ENCODE measurements around the gene LPAR3. TPM values are rescaled to one million over a fixed set of nuclear protein-coding genes. Genes with fewer than 3 reads are reported as not detected.

The LPAR3 gene
- total and polyA plus RNA-seq, 2 donors (not counting 1 experiment from before 2014, with no cell fraction given): 1.8 to 7.6 TPM

- H3K4me1 ChIP-seq (ENCODE audit: control insufficient read depth, extremely low read depth, insufficient read depth, low read length): no peaks in the 10 kb centered on the region
- no peak overlapping the region for H3K4me3 ChIP-seq (replicated peaks in 1 of 4; ENCODE audit: control extremely low read depth in 1 of 4, insufficient read depth in 1 of 4, low read depth in 3 of 4, low read length in 4 of 4)
- H3K36me3 ChIP-seq (ENCODE audit: control insufficient read depth, insufficient read depth, low read length): no peaks in the 10 kb centered on the region
- no peaks in the 10 kb centered on the region for H3K79me2 ChIP-seq (ENCODE audit: control insufficient read depth, insufficient read depth, low read length)
- no peaks in the 10 kb centered on the region for H3K9me3 ChIP-seq (ENCODE audit: control insufficient read depth, insufficient read depth, low read depth, low read length)
- H2AFZ ChIP-seq (ENCODE audit: low read length): no peak overlapping the region
- no peak for DNase-seq (ENCODE audit: low read depth in 2 of 2)
- H3K27me3 ChIP-seq (ENCODE audit: control insufficient read depth, insufficient read depth, low read length): no peaks in the 10 kb centered on the region
- H4K20me1 ChIP-seq (ENCODE audit: control insufficient read depth, extremely low read depth, insufficient read depth, low read length): no peaks in the 10 kb centered on the region
- H3K27ac ChIP-seq (ENCODE audit: insufficient read depth, low read length): no peak overlapping the region
- no peak for TF ChIP-seq EZH2 (IDR thresholded peaks at IDR 0.05; ENCODE audit: low read length, missing control alignments)
- TF ChIP-seq, protein P1, sequence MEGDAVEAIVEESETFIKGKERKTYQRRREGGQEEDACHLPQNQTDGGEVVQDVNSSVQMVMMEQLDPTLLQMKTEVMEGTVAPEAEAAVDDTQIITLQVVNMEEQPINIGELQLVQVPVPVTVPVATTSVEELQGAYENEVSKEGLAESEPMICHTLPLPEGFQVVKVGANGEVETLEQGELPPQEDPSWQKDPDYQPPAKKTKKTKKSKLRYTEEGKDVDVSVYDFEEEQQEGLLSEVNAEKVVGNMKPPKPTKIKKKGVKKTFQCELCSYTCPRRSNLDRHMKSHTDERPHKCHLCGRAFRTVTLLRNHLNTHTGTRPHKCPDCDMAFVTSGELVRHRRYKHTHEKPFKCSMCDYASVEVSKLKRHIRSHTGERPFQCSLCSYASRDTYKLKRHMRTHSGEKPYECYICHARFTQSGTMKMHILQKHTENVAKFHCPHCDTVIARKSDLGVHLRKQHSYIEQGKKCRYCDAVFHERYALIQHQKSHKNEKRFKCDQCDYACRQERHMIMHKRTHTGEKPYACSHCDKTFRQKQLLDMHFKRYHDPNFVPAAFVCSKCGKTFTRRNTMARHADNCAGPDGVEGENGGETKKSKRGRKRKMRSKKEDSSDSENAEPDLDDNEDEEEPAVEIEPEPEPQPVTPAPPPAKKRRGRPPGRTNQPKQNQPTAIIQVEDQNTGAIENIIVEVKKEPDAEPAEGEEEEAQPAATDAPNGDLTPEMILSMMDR (conservative IDR thresholded peaks at IDR 0.05 in 1 of 2, IDR thresholded peaks at IDR 0.05 in 1 of 2; ENCODE audit: low read depth in 1 of 2, low read length in 2 of 2): no peak
- no peak overlapping the region for H3K9ac ChIP-seq (ENCODE audit: insufficient read depth, low read length)
- H3K4me2 ChIP-seq (ENCODE audit: extremely low read depth, insufficient read depth, low read length): no peak overlapping the region
Observed at GRCh38 chr1:84933011-84933611, 40.1 kb upstream of the LPAR3 start.

DNA sequence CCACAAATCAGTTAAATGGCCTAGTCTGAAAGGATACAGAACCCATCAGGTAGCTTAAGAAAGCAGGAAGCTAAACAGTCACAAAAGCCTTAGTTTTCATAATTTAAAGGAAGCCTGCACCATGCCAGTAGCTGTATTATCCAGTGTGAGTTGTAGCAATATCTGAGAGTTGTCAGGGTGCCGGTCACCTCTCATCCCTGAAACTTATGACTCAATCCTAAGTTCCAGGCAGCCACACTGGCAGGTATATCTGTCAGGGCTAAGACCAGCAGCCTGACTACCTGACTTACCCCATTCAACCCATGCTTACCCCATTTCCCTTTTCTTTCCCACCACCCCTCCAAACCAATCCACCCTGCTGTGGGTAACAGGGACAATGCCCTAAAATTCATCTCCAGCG lies 37.8 kb upstream of the LPAR3 start:
- Histone ChIP-seq H3K79me2 (ENCODE audit: control insufficient read depth, insufficient read depth, low read length) (no peaks in the 10 kb centered on the region), H3K4me2 (ENCODE audit: extremely low read depth, insufficient read depth, low read length) (no peak overlapping the region), H3K9ac (ENCODE audit: insufficient read depth, low read length) (no peak overlapping the region), H3K27me3 (ENCODE audit: control insufficient read depth, insufficient read depth, low read length) (no peaks in the 10 kb centered on the region), H3K4me1 (ENCODE audit: control insufficient read depth, extremely low read depth, insufficient read depth, low read length) (no peaks in the 10 kb centered on the region), H4K20me1 (ENCODE audit: control insufficient read depth, extremely low read depth, insufficient read depth, low read length) (no peaks in the 10 kb centered on the region), H2AFZ (ENCODE audit: low read length) (no peak overlapping the region), H3K4me3 (replicated peaks in 1 of 4; ENCODE audit: control extremely low read depth in 1 of 4, insufficient read depth in 1 of 4, low read depth in 3 of 4, low read length in 4 of 4) (no peak overlapping the region), H3K36me3 (ENCODE audit: control insufficient read depth, insufficient read depth, low read length) (no peaks in the 10 kb centered on the region), H3K9me3 (ENCODE audit: control insufficient read depth, insufficient read depth, low read depth, low read length) (no peaks in the 10 kb centered on the region), H3K27ac (ENCODE audit: insufficient read depth, low read length) (no peak overlapping the region)
- TF ChIP-seq EZH2 (IDR thresholded peaks at IDR 0.05; ENCODE audit: low read length, missing control alignments): no peak
- TF ChIP-seq, protein P1 (conservative IDR thresholded peaks at IDR 0.05 in 1 of 2, IDR thresholded peaks at IDR 0.05 in 1 of 2; ENCODE audit: low read depth in 1 of 2, low read length in 2 of 2): no peak
- no peak for DNase-seq (ENCODE audit: low read depth in 2 of 2)

GRCh38 chr1:84930329-84930728 lies 37.3 kb upstream of the LPAR3 start:
- H3K4me2 ChIP-seq (ENCODE audit: extremely low read depth, insufficient read depth, low read length): no peak overlapping the region
- H3K9ac ChIP-seq (ENCODE audit: insufficient read depth, low read length): no peak overlapping the region
- H3K4me1 ChIP-seq (ENCODE audit: control insufficient read depth, extremely low read depth, insufficient read depth, low read length): no peaks in the 10 kb centered on the region
- TF ChIP-seq, protein P1 (conservative IDR thresholded peaks at IDR 0.05 in 1 of 2, IDR thresholded peaks at IDR 0.05 in 1 of 2; ENCODE audit: low read depth in 1 of 2, low read length in 2 of 2): no peak
- no peak for TF ChIP-seq EZH2 (IDR thresholded peaks at IDR 0.05; ENCODE audit: low read length, missing control alignments)
- H3K27ac ChIP-seq (ENCODE audit: insufficient read depth, low read length): no peak overlapping the region
- no peak for DNase-seq (ENCODE audit: low read depth in 2 of 2)
- no peaks in the 10 kb centered on the region for H3K9me3 ChIP-seq (ENCODE audit: control insufficient read depth, insufficient read depth, low read depth, low read length)
- H3K27me3 ChIP-seq (ENCODE audit: control insufficient read depth, insufficient read depth, low read length): no peaks in the 10 kb centered on the region
- no peaks in the 10 kb centered on the region for H3K36me3 ChIP-seq (ENCODE audit: control insufficient read depth, insufficient read depth, low read length)
- H2AFZ ChIP-seq (ENCODE audit: low read length): no peak overlapping the region
- no peaks in the 10 kb centered on the region for H4K20me1 ChIP-seq (ENCODE audit: control insufficient read depth, extremely low read depth, insufficient read depth, low read length)
- H3K4me3 ChIP-seq (replicated peaks in 1 of 4; ENCODE audit: control extremely low read depth in 1 of 4, insufficient read depth in 1 of 4, low read depth in 3 of 4, low read length in 4 of 4): no peak overlapping the region
- H3K79me2 ChIP-seq (ENCODE audit: control insufficient read depth, insufficient read depth, low read length): no peaks in the 10 kb centered on the region

All from fibroblast of lung (primary cell).